ENCODE data around the gene ARFGAP3. TPM values are rescaled to one million over a fixed set of nuclear protein-coding genes. Genes with fewer than 3 reads are reported as not detected.

ARFGAP3 gene
- total RNA-seq, 4 donors from 2014 or later = 40.6 to 67.9 (median 49.1) TPM

GRCh38 chr22:42866100-42866499 is 9.0 kb upstream of the ARFGAP3 start:
- Histone ChIP-seq H3K27me3 (no peaks in the 10 kb centered on the region), H3K4me1 (peaks cover 0 to 29% (median 12%) of the 10 kb centered on the region in 3 donors), H3K4me3 (no peak overlapping the region), H3K36me3 (peaks cover 0 to 24% of the 10 kb centered on the region in 2 donors), H3K9me3 (no peaks in the 10 kb centered on the region), H3K27ac (no peak overlapping the region)
- TF ChIP-seq POLR2A (IDR thresholded peaks at IDR 0.05) (no peak), EP300 (IDR thresholded peaks at IDR 0.05) (no peak), CTCF (IDR thresholded peaks at IDR 0.05) (no peak), POLR2AphosphoS5 (IDR thresholded peaks at IDR 0.05) (no peak)
- ATAC-seq = no peak
- WGBS, 2 donors (ENCODE audit: low coverage in 1 of 2) = 93 to 100% methylated on average over 2 to 3 of the region's 7 CpGs

- Histone ChIP-seq H3K27ac (no peak overlapping the region), H3K36me3 (peaks cover 0 to 18% of the 10 kb centered on the region in 2 donors), H3K4me3 (no peak overlapping the region), H3K9me3 (no peaks in the 10 kb centered on the region), H3K4me1 (peaks cover 0 to 29% (median 12%) of the 10 kb centered on the region in 3 donors), H3K27me3 (no peaks in the 10 kb centered on the region)
- no peak for ATAC-seq
- 83 to 85% methylated on average over 7 to 8 of the region's 8 CpGs for WGBS, 2 donors (ENCODE audit: low coverage in 1 of 2)
- no peak for TF ChIP-seq POLR2A (IDR thresholded peaks at IDR 0.05)
- TF ChIP-seq POLR2AphosphoS5 (IDR thresholded peaks at IDR 0.05) = no peak
- TF ChIP-seq CTCF (IDR thresholded peaks at IDR 0.05) = no peak
- no peak for TF ChIP-seq EP300 (IDR thresholded peaks at IDR 0.05)
These were observed 8.5 kb upstream of the ARFGAP3 start for GRCh38 chr22:42865536-42865935.

GRCh38 chr22:42863349-42863961 is 6.4 kb upstream of the ARFGAP3 start:
- Histone ChIP-seq H3K4me1 (peaks cover 0 to 14% (median 2%) of the 10 kb centered on the region in 3 donors), H3K9me3 (no peaks in the 10 kb centered on the region), H3K4me3 (no peak overlapping the region), H3K27ac (no peak overlapping the region), H3K27me3 (no peaks in the 10 kb centered on the region), H3K36me3 (peaks cover 0 to 5% of the 10 kb centered on the region in 2 donors)
- ATAC-seq = no peak
- TF ChIP-seq EP300 (IDR thresholded peaks at IDR 0.05) (no peak), POLR2A (IDR thresholded peaks at IDR 0.05) (no peak), CTCF (IDR thresholded peaks at IDR 0.05) (no peak), POLR2AphosphoS5 (IDR thresholded peaks at IDR 0.05) (no peak)
- 61 to 86% methylated on average over 1 to 3 of the region's 4 CpGs for WGBS, 2 donors (ENCODE audit: low coverage in 1 of 2)

GRCh38 chr22:42862045-42862734 is 5.1 kb upstream of the ARFGAP3 start:
- Histone ChIP-seq H3K4me1 (peaks cover 0 to 14% (median 0%) of the 10 kb centered on the region in 3 donors), H3K4me3 (no peak overlapping the region), H3K27ac (no peak overlapping the region), H3K36me3 (peaks cover 0 to 5% of the 10 kb centered on the region in 2 donors), H3K9me3 (no peaks in the 10 kb centered on the region), H3K27me3 (no peaks in the 10 kb centered on the region)
- 81 to 92% methylated on average over 4 to 5 of the region's 7 CpGs for WGBS, 2 donors (ENCODE audit: low coverage in 1 of 2)
- no peak for ATAC-seq
- no peak for TF ChIP-seq POLR2AphosphoS5 (IDR thresholded peaks at IDR 0.05)
- TF ChIP-seq CTCF (IDR thresholded peaks at IDR 0.05) = no peak
- TF ChIP-seq EP300 (IDR thresholded peaks at IDR 0.05) = no peak
- no peak for TF ChIP-seq POLR2A (IDR thresholded peaks at IDR 0.05)

GRCh38 chr22:42860968-42861367 is 3.9 kb upstream of the ARFGAP3 start:
- no peaks in the 10 kb centered on the region for H3K27me3 ChIP-seq
- no peak overlapping the region for H3K27ac ChIP-seq
- WGBS, 2 donors (ENCODE audit: low coverage in 1 of 2) = 32 to 74% methylated on average over 3 to 4 of the region's 4 CpGs

More at GRCh38 chr22:42860968-42861367, 3.9 kb upstream of the ARFGAP3 start:
- H3K4me1 ChIP-seq = peaks cover 0 to 14% (median 0%) of the 10 kb centered on the region in 3 donors
- TF ChIP-seq CTCF (IDR thresholded peaks at IDR 0.05) = no peak
- no peak for TF ChIP-seq POLR2A (IDR thresholded peaks at IDR 0.05)
- no peak for TF ChIP-seq POLR2AphosphoS5 (IDR thresholded peaks at IDR 0.05)
- no peak overlapping the region for H3K4me3 ChIP-seq
- no peaks in the 10 kb centered on the region for H3K9me3 ChIP-seq
- H3K36me3 ChIP-seq = peaks cover 0 to 5% of the 10 kb centered on the region in 2 donors
- no peak for ATAC-seq

Data from gastroesophageal sphincter (tissue), 4 donors.